H1 (cell line): ENCODE data around the gene C2. TPM values are rescaled to one million over a fixed set of nuclear protein-coding genes. Genes with fewer than 3 reads are reported as not detected.

Experiments used
- polyA plus RNA-seq, 7 experiments: library from polyadenylated mRNA; depleted of rRNA in 3 of 7; stranded (reverse) in 5 of 7; unstranded in 2 of 7; fragments of >200 nt in 5 of 7; fragments of 200-250 nt in 2 of 7; gene quantifications; 1 replicate in 5 of 7; 2 replicates in 1 of 7; 4 replicates in 1 of 7; pipeline versions ENCODE4 v1.2.1 to v1.2.3, GENCODE V29; 2011 to 2013; ENCODE audit warnings: missing spikeins in 2 of 7, mixed read lengths in 2 of 7
- total RNA-seq: library from RNA; stranded (reverse); fragmentation: NEBNext Ultra II Directional; extraction: Animal tissue kit (Norgen Biotek cat#: 25700); gene quantifications from 2 replicates; pipeline ENCODE4 v1.2.1, GENCODE V29; 2021
- TF ChIP-seq, protein P1 (sequence below): IDR thresholded peaks from 2 replicates; pipeline ENCODE4 v1.6.1; 2012; ENCODE audit warnings: inconsistent platforms

Gene C2
- total and polyA plus RNA-seq, 2 of the 8 experiments (the other 6 are each of a cell fraction or from before 2014, with no cell fraction given): 0.26 to 0.38 TPM

DNA sequence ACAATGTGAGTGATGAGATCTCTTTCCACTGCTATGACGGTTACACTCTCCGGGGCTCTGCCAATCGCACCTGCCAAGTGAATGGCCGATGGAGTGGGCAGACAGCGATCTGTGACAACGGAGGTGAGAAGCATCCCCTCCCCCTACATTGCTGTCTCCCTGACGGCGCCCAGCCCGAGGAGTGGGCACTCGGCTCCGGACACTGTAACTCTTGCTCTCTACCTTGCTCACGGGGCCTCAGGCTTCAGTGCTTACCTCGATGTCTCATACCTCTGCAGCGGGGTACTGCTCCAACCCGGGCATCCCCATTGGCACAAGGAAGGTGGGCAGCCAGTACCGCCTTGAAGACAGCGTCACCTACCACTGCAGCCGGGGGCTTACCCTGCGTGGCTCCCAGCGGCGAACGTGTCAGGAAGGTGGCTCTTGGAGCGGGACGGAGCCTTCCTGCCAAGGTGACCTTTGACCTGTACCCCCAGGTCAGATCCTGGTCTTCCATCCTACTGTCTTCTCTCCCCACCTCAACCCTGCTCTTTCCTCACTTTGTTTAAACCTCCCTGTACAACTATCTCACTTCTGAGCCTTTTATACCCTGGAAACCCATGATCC is 19.7 kb downstream of the C2 start (continued):
- TF ChIP-seq, protein P1, sequence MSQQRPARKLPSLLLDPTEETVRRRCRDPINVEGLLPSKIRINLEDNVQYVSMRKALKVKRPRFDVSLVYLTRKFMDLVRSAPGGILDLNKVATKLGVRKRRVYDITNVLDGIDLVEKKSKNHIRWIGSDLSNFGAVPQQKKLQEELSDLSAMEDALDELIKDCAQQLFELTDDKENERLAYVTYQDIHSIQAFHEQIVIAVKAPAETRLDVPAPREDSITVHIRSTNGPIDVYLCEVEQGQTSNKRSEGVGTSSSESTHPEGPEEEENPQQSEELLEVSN: no peak
- TF ChIP-seq, all 59 proteins: peak for 0
